Measurements from ENCODE around the gene SLC25A39.

The SLC25A39 gene

DNA sequence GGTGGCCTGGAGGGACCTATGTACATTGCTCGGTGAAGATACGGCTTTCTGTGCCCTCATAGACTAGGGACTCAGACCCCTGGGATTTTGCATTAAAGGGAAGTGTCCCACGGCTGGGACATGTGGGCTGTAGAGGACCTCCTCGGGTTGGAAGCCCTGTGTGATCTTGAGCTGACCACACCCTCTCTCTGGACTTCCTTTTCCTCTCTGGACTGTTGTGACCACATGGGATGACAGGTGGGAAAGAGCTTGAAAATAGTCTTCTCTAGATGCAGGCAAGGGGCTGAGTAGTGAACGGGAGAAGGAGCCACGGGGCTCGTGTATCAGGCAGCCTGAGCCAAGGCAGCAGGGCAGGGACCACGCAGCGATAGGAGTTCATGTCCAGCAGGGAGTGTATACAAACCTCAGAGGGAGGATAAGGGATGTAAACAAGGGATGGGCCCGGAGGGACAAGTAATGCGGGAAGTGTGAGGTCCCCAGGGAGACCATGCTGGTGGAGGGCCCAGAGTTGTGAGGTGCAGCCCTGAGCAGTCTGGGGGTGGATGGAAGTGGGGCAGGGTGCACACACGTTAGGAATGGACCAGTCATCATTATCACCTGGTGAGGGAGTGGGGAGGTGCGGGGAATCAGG, 52.2 kb downstream of the SLC25A39 start:
- no peak for DNase-seq

Data from DMS79 treated with DMSO at 0.1 percent for 48 hours (cell line).